H1 (cell line): ENCODE data around the gene TOP1. TPM values are rescaled to one million over a fixed set of nuclear protein-coding genes. Genes with fewer than 3 reads are reported as not detected.
A peak's percentile ranks its signal among the peaks of the same experiment; 100 is the strongest.

Experiments
- CTCF ChIA-PET: fragments of 300-600 bp; sonication (Branson Sonifier 250); formaldehyde crosslinking; loops from one replicate; lab custom pipeline; 2021; ENCODE audit not compliant: partially characterized antibody; lab: Charles Lee
- POLR2A ChIA-PET: fragments of 300-600 bp; sonication (Branson Sonifier 250); formaldehyde crosslinking; loops from one replicate; lab custom pipeline; 2021; ENCODE audit warnings: inconsistent platforms; ENCODE audit not compliant: partially characterized antibody; lab: Charles Lee
- DNase-seq, 2 experiments: peaks; one replicate each; pipeline versions ENCODE4 v3.0.0 to v3.0.0-alpha.2; 2010 to 2022; ENCODE audit warnings: low spot score in 2 of 2, low read depth in 1 of 2, mixed read lengths in 1 of 2
- FAIRE-seq: peaks from 2 replicates; lab custom pipeline; 2011; peaks lifted over from hg19 to GRCh38; lab: Jason Lieb, UNC
- H2AFZ ChIP-seq: 2 replicates; pipeline ENCODE4 v1.8.1; 2012; ENCODE audit warnings: low read length, inconsistent platforms
- H2AK5ac ChIP-seq: 2 replicates; pipeline ENCODE4 v1.6.1; 2013; ENCODE audit warnings: low read depth, low read length
- H2BK120ac ChIP-seq: replicated peaks from 2 replicates; pipeline ENCODE3; 2013; ENCODE audit warnings: low read depth, low read length, inconsistent platforms
- H2BK12ac ChIP-seq: 2 replicates; pipeline ENCODE4 v1.6.1; 2013; ENCODE audit warnings: low read depth, low read length
- H2BK15ac ChIP-seq: 2 replicates; pipeline ENCODE4 v1.6.1; 2013; ENCODE audit warnings: low read length
- H2BK20ac ChIP-seq: 2 replicates; pipeline ENCODE4 v1.6.1; 2013; ENCODE audit warnings: low read length
- H2BK5ac ChIP-seq: 2 replicates; pipeline ENCODE4 v1.6.1; 2013; ENCODE audit warnings: low read depth, low read length
- H3K14ac ChIP-seq: 2 replicates; pipeline ENCODE4 v1.6.1; 2013; ENCODE audit warnings: inconsistent platforms; ENCODE audit not compliant: insufficient read length
- H3K18ac ChIP-seq: 2 replicates; pipeline ENCODE4 v1.6.1; 2013; ENCODE audit warnings: low read length; ENCODE audit errors: extremely low read depth
- H3K23ac ChIP-seq: 2 replicates; pipeline ENCODE4 v1.6.1; 2013; ENCODE audit warnings: inconsistent platforms; ENCODE audit not compliant: insufficient read length
- H3K23me2 ChIP-seq: 2 replicates; pipeline ENCODE4 v1.6.1; 2013; ENCODE audit warnings: low read depth, low read length
- H3K27ac ChIP-seq: 2 replicates; pipeline ENCODE4 v1.6.1; 2011; ENCODE audit warnings: low read depth, low read length, inconsistent platforms
- H3K27me3 ChIP-seq, 4 experiments: replicated peaks in 1 of 4; 1 replicate in 1 of 4; 2 replicates in 3 of 4; pipeline versions ENCODE4 v1.6.1 to v1.8.1; 2011 to 2013; ENCODE audit warnings: low read length in 3 of 4, mild to moderate bottlenecking in 3 of 4, inconsistent platforms in 2 of 4, mixed read lengths in 2 of 4, moderate library complexity in 1 of 4; ENCODE audit not compliant: control insufficient read depth in 3 of 4, insufficient read depth in 3 of 4; ENCODE audit errors: extremely low read depth in 1 of 4
- H3K36me3 ChIP-seq, 4 experiments: 2 replicates each; pipeline versions ENCODE4 v1.6.1 to v1.8.1; 2011 to 2013; ENCODE audit warnings: mild to moderate bottlenecking in 4 of 4, low read length in 3 of 4, moderate library complexity in 2 of 4, control low read depth in 1 of 4, inconsistent platforms in 1 of 4; ENCODE audit not compliant: insufficient read depth in 4 of 4, control insufficient read depth in 2 of 4
- H3K4ac ChIP-seq: replicated peaks from 2 replicates; pipeline ENCODE3; 2013; ENCODE audit warnings: low read length, low read depth, mixed read lengths, inconsistent platforms; ENCODE audit not compliant: insufficient read length
- H3K4me1 ChIP-seq, 4 experiments: replicated peaks in 1 of 4; 1 replicate in 1 of 4; 2 replicates in 3 of 4; pipeline versions ENCODE4 v1.6.1 to v1.8.1; 2011 to 2013; ENCODE audit warnings: low read length in 3 of 4, inconsistent platforms in 2 of 4, mixed read lengths in 1 of 4; ENCODE audit not compliant: insufficient read depth in 4 of 4, control insufficient read depth in 3 of 4
- H3K4me2 ChIP-seq, 2 experiments: 2 replicates each; pipeline versions ENCODE4 v1.6.1 to v1.8.1; 2011 to 2013; ENCODE audit warnings: low read depth in 2 of 2, low read length in 2 of 2, control low read depth in 1 of 2, inconsistent platforms in 1 of 2, mild to moderate bottlenecking in 1 of 2; ENCODE audit not compliant: insufficient read depth in 1 of 2
- H3K4me3 ChIP-seq, 4 experiments: fragments of 200-600, 300-600 bp in 1 of 4; sonication (generic), shearing (Covaris generic), sonication (Bioruptor Twin) in 1 of 4; 2 replicates each; pipeline versions ENCODE4 v1.5.1 to v1.8.1; 2011 to 2016; ENCODE audit warnings: low read length in 4 of 4, low read depth in 3 of 4, control low read depth in 2 of 4, inconsistent platforms in 2 of 4, mild to moderate bottlenecking in 2 of 4, mixed read lengths in 1 of 4, moderate library complexity in 1 of 4; ENCODE audit not compliant: insufficient read depth in 2 of 4; ENCODE audit errors: extremely low read depth in 1 of 4
- H3K56ac ChIP-seq: replicated peaks from 2 replicates; pipeline ENCODE3; 2013; ENCODE audit warnings: low read depth, mild to moderate bottlenecking, mixed read lengths, low read length, inconsistent platforms; ENCODE audit not compliant: insufficient read length
- H3K79me1 ChIP-seq: 2 replicates; pipeline ENCODE4 v1.6.1; 2013; ENCODE audit warnings: low read depth, low read length, control low read depth
- H3K79me2 ChIP-seq, 2 experiments: 2 replicates each; pipeline versions ENCODE4 v1.6.1 to v1.8.1; 2012 to 2013; ENCODE audit warnings: low read length in 2 of 2, mild to moderate bottlenecking in 2 of 2, inconsistent platforms in 1 of 2; ENCODE audit not compliant: insufficient read depth in 2 of 2, control insufficient read depth in 1 of 2
- H3K9ac ChIP-seq, 4 experiments: replicated peaks in 1 of 4; 1 replicate in 1 of 4; 2 replicates in 3 of 4; pipeline versions ENCODE4 v1.6.1 to v1.8.1; 2011 to 2013; ENCODE audit warnings: low read depth in 3 of 4, low read length in 3 of 4, control low read depth in 2 of 4, mild to moderate bottlenecking in 2 of 4, moderate library complexity in 2 of 4, inconsistent platforms in 1 of 4; ENCODE audit errors: extremely low read depth in 1 of 4
- H3K9me3 ChIP-seq, 2 experiments: 2 replicates each; pipeline versions ENCODE4 v1.6.1 to v1.8.1; 2012 to 2013; ENCODE audit warnings: mild to moderate bottlenecking in 2 of 2, moderate library complexity in 2 of 2, control low read depth in 1 of 2, inconsistent platforms in 1 of 2, low read depth in 1 of 2, low read length in 1 of 2, mixed read lengths in 1 of 2; ENCODE audit not compliant: insufficient read depth in 2 of 2
- H4K20me1 ChIP-seq, 2 experiments: replicated peaks in 1 of 2; 2 replicates each; pipeline versions ENCODE3 to v1.8.1; 2011 to 2013; ENCODE audit warnings: inconsistent platforms in 2 of 2, low read length in 2 of 2, mild to moderate bottlenecking in 1 of 2; ENCODE audit not compliant: insufficient read depth in 2 of 2, control insufficient read depth in 1 of 2
- H4K5ac ChIP-seq: 2 replicates; pipeline ENCODE4 v1.6.1; 2013; ENCODE audit warnings: low read length, low read depth, mixed read lengths, inconsistent platforms; ENCODE audit not compliant: insufficient read length
- H4K8ac ChIP-seq: 2 replicates; pipeline ENCODE4 v1.8.0; 2013; ENCODE audit warnings: mild to moderate bottlenecking, moderate library complexity, low read length, inconsistent platforms; ENCODE audit not compliant: insufficient read depth; ENCODE audit errors: extremely low read depth
- H4K91ac ChIP-seq: replicated peaks from 2 replicates; pipeline ENCODE3; 2013; ENCODE audit warnings: low read length, mixed read lengths, inconsistent platforms; ENCODE audit not compliant: insufficient read length
- CEBPB ChIP-seq: IDR thresholded peaks from 2 replicates; pipeline ENCODE4 v1.6.1; 2012; ENCODE audit warnings: low read depth, low read length
- CTCF ChIP-seq, 3 experiments: IDR thresholded peaks; 1 replicate in 2 of 3; 2 replicates in 1 of 3; pipeline versions ENCODE4 v1.5.1 to v1.6.1; 2011; ENCODE audit warnings: low read length in 3 of 3, mild to moderate bottlenecking in 3 of 3, inconsistent platforms in 2 of 3, low read depth in 1 of 3, moderate library complexity in 1 of 3; ENCODE audit not compliant: insufficient read depth in 1 of 3; ENCODE audit errors: control extremely low read depth in 1 of 3
- MAFK ChIP-seq: IDR thresholded peaks from 2 replicates; pipeline ENCODE4 v1.6.1; 2012; ENCODE audit warnings: low read depth, mild to moderate bottlenecking, improper control_type of control experiment, low read length
- NRF1 ChIP-seq: IDR thresholded peaks from 2 replicates; pipeline ENCODE4 v1.6.1; 2011; ENCODE audit warnings: mild to moderate bottlenecking, low read depth, low read length, improper control_type of control experiment
- RAD21 ChIP-seq, 2 experiments: IDR thresholded peaks in 1 of 2; conservative IDR thresholded peaks in 1 of 2; 2 replicates each; pipeline ENCODE4 v1.6.1; 2011; ENCODE audit warnings: low read depth in 2 of 2, low read length in 2 of 2, improper control_type of control experiment in 1 of 2, inconsistent platforms in 1 of 2, mild to moderate bottlenecking in 1 of 2, moderate library complexity in 1 of 2
- TAF7 ChIP-seq: optimal IDR thresholded peaks from 2 replicates; pipeline ENCODE3; 2011; ENCODE audit warnings: low read depth, mild to moderate bottlenecking, inconsistent platforms, low read length, moderate library complexity, borderline replicate concordance
- TBP ChIP-seq: IDR thresholded peaks from 2 replicates; pipeline ENCODE4 v1.6.1; 2011; ENCODE audit warnings: low read depth, low read length, improper control_type of control experiment
- TEAD4 ChIP-seq: IDR thresholded peaks from 2 replicates; pipeline ENCODE4 v1.6.1; 2012; ENCODE audit warnings: low read depth, low read length, inconsistent platforms, mixed read lengths
- YY1 ChIP-seq: IDR thresholded peaks from 2 replicates; pipeline ENCODE4 v1.6.1; 2011; ENCODE audit warnings: low read depth, mild to moderate bottlenecking, low read length
- WGBS, 2 experiments: shearing (Covaris generic) in 1 of 2; methylation state at CpG; one replicate each; pipeline versions ENCODE4 v1.1.6 to v1.1.7; 2013 to 2015; ENCODE audit warnings: low lambda C conversion rate in 2 of 2, mixed read lengths in 2 of 2, inconsistent platforms in 1 of 2, low coverage in 1 of 2, missing lambda C conversion rate in 1 of 2; ENCODE audit not compliant: insufficient replicate concordance in 2 of 2, insufficient coverage in 1 of 2, insufficient read length in 1 of 2; ENCODE audit errors: extremely low coverage in 1 of 2, missing lambda C conversion rate in 1 of 2; 5-methylcytosine and 5-hydroxymethylcytosine counted together
- polyA plus RNA-seq, 7 experiments: library from polyadenylated mRNA; depleted of rRNA in 3 of 7; stranded (reverse) in 5 of 7; unstranded in 2 of 7; fragments of >200 nt in 5 of 7; fragments of 200-250 nt in 2 of 7; gene quantifications; 1 replicate in 5 of 7; 2 replicates in 1 of 7; 4 replicates in 1 of 7; pipeline versions ENCODE4 v1.2.1 to v1.2.3, GENCODE V29; 2011 to 2013; ENCODE audit warnings: missing spikeins in 2 of 7, mixed read lengths in 2 of 7
- total RNA-seq: library from RNA; stranded (reverse); fragmentation: NEBNext Ultra II Directional; extraction: Animal tissue kit (Norgen Biotek cat#: 25700); gene quantifications from 2 replicates; pipeline ENCODE4 v1.2.1, GENCODE V29; 2021

The TOP1 gene
- total and polyA plus RNA-seq, 2 of the 8 experiments (the other 6 are each of a cell fraction or from before 2014, with no cell fraction given): 7.4 to 108 TPM

GRCh38 chr20:40990542-40991120 is 38.0 kb upstream of the TOP1 start:
- H3K9ac ChIP-seq: no peak overlapping the region

More at GRCh38 chr20:40990542-40991120, 38.0 kb upstream of the TOP1 start:
- peak overlapping the region; percentile 86 for H2AFZ ChIP-seq
- no peak overlapping the region for H3K27ac ChIP-seq
- TF ChIP-seq MAFK: 0 out of 2 replicates have a peak, but pooled peaks have one; percentile 16
- TF ChIP-seq YY1: peak; percentile 51
- TF ChIP-seq TEAD4: 0 out of 2 replicates have a peak, but pooled peaks have one; percentile 2
- no peak for TF ChIP-seq TBP
- peak; percentile 75 to 93 (median 86) for TF ChIP-seq CTCF (IDR thresholded peaks at IDR 0.05; ENCODE audit: control extremely low read depth in 1 of 3, insufficient read depth in 1 of 3, low read depth in 1 of 3, low read length in 3 of 3)
- TF ChIP-seq NRF1: no peak
- TF ChIP-seq TAF7: no peak
- peak; percentile 10; the same call in 1 of the 2 replicates for TF ChIP-seq CEBPB
- TF ChIP-seq RAD21 (IDR thresholded peaks at IDR 0.05 in 1 of 2, conservative IDR thresholded peaks at IDR 0.05 in 1 of 2; ENCODE audit: low read depth in 2 of 2, low read length in 2 of 2): peak; percentile 85 to 92
- no peaks in the 10 kb centered on the region for H4K20me1 ChIP-seq
- H3K23me2 ChIP-seq: no peaks in the 10 kb centered on the region
- H3K27me3 ChIP-seq: no peaks in the 10 kb centered on the region
- H2BK12ac ChIP-seq: no peak overlapping the region
- H3K9me3 ChIP-seq: no peaks in the 10 kb centered on the region
- WGBS, 2 experiments: 41% methylated on average over 10 of the region's 10 CpGs; no CpG with 5 or more reads in 1 of the 2 experiments
- FAIRE-seq: peak; percentile 45
- H3K4me3 ChIP-seq: no peak overlapping the region
- H3K4me2 ChIP-seq: no peak overlapping the region
- H3K56ac ChIP-seq: no peak overlapping the region
- no peak overlapping the region for H2BK15ac ChIP-seq
- peaks cover 0 to 3% (median 1%) of the 10 kb centered on the region in 4 experiments; a peak in 4 of 7 replicates for H3K4me1 ChIP-seq
- no peaks in the 10 kb centered on the region for H3K36me3 ChIP-seq
- H4K5ac ChIP-seq: no peak overlapping the region
- H2AK5ac ChIP-seq: no peak overlapping the region
- H3K4ac ChIP-seq: no peak overlapping the region
- DNase-seq: peak; percentile 70 to 79
- no peaks in the 10 kb centered on the region for H3K79me1 ChIP-seq
- no peak overlapping the region for H2BK20ac ChIP-seq
- POLR2A ChIA-PET: interaction anchor here (0.6 to 1.5 kb wide), 4 partner anchors 9 to 40 kb away, joined by 3 to 5 read pairs (median 3); partner anchors contain the start of gene TOP1
- H4K91ac ChIP-seq: peak overlapping the region; percentile 46
- no peak overlapping the region for H3K23ac ChIP-seq
- no peak overlapping the region for H4K8ac ChIP-seq
- CTCF ChIA-PET: interaction anchor here (0.6 to 6.4 kb wide), 42 partner anchors 8 to 1782 kb away, joined by 3 to 55 read pairs (median 5); partner anchors contain the start of gene TOP1
- no peak overlapping the region; the same call in 1 of the 2 replicates for H3K18ac ChIP-seq
- no peak overlapping the region for H2BK120ac ChIP-seq
- H3K79me2 ChIP-seq: no peaks in the 10 kb centered on the region
- no peak overlapping the region for H3K14ac ChIP-seq
- H2BK5ac ChIP-seq: peak overlapping the region; percentile 32; the same call in 1 of the 2 replicates
